ENCODE data around the gene SLC49A4.

SLC49A4 gene

DNA sequence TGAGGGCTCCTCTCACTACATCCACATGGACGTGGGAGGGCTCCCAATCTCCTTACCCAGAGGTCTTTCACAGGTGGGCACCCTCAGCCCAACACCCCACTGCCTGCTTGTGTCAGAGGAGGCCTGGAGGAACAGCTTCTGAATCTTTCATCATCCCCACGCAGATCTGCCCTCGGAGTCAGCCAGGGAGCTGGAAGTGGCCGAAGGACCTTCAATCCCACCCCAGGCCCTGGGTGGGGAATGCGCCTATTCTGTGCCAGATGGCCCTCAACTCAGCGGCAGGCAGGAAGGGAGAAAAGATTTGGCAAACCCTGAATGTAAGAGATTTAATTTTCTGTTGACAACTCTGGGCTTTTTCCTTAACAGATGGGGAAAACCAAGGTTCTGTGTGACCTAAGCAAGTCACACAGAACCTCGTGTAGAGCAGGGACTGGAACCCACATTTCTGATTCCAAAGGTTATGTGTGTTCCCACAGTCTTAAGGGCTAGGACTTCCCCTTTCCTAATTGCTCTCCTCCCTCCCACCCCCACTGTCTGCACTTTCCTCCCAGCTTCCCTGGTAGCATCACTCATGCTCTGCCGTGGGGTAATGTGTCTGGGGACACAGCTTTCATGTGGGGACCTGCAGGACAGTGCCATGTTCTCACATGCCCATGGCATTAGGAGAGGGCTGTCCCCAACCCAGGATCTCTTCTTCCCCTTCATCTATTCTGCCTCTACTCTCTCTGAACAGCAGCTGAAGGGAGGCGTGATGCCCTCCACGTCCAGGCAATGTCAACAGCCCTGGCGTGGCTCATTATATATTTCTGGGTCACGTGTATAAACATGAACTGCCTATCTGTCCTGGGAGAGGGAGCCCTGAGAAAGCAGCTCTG lies 134.6 kb downstream of the SLC49A4 start:
- no peaks in the 10 kb centered on the region for H3K36me3 Mint-ChIP-seq
- no peak for DNase-seq (ENCODE audit: low spot score in 2 of 2)
- no peak for ATAC-seq (ENCODE audit: low read depth)

DNA sequence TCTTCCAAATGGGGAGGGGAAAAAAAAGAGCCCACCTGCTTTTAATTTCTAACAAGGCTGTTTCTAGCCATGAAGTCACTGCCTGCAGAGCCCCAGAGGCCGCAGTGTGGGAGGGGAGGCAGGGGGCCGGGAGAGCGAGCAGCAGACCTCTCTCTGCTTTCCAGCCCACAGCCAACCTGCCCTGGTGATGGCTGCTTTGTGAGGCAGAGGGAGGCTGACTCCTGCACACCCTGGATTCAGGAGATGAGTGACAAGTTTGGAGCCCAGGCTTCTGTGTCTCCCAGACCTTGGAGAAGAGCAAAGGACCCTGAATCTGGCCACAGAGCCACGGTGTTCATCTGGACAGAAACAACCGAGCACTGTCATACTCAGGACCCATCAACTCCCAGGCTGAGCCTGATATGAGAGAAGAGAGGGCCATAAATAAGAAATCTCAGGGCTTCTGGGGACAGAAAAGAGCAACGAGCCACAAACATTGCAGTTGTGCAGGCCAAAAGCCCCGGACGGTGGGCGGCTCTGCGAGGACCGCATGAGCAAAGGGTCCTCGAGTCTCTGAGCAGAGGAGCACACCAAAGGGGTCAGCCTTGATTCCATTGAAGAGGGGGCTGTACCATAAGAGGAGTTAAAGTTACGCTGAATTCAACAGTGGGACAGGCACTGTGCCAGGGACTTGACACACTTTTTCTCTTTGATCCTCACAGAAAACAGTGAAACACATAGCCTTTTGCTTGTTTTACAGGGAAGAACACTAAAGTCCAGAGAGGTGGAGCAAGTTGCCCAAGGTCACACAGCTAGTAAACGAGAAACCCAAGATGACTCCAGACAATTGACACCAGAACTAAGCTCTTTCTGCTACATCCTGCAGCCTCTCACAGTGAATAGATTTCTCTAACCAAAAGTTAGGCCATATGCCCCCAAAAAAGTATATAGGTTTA lies 135.5 kb downstream of the SLC49A4 start:
- Mint-ChIP-seq H3K36me3 (no peaks in the 10 kb centered on the region), H3K4me1 (no peaks in the 10 kb centered on the region), H3K27me3 (peaks cover 8% of the 10 kb centered on the region), H3K9me3 (no peaks in the 10 kb centered on the region), H3K27ac (no peak overlapping the region), H3K4me3 (no peak overlapping the region)
- DNase-seq (ENCODE audit: low spot score in 2 of 2) (no peak), ATAC-seq (ENCODE audit: low read depth) (no peak)

More for the DNA sequence above, 134.6 kb downstream of the SLC49A4 start:
- no peaks in the 10 kb centered on the region for H3K4me1 Mint-ChIP-seq
- H3K4me3 Mint-ChIP-seq = no peak overlapping the region
- peaks cover 6% of the 10 kb centered on the region for H3K27me3 Mint-ChIP-seq
- H3K9me3 Mint-ChIP-seq = no peaks in the 10 kb centered on the region
- H3K27ac Mint-ChIP-seq = no peak overlapping the region
